Erythroblast (primary cell): Measurements from ENCODE around the gene ZNF878.

Source experiments
- GATA1 ChIP-seq: IDR thresholded peaks from 2 replicates; pipeline ENCODE4 v1.6.1; 2011; ENCODE audit warnings: low read depth, mild to moderate bottlenecking, control low read depth, low read length, moderate library complexity
- POLR2A ChIP-seq: IDR thresholded peaks from 2 replicates; pipeline ENCODE4 v1.6.1; 2011; ENCODE audit warnings: mild to moderate bottlenecking, low read length

DNA sequence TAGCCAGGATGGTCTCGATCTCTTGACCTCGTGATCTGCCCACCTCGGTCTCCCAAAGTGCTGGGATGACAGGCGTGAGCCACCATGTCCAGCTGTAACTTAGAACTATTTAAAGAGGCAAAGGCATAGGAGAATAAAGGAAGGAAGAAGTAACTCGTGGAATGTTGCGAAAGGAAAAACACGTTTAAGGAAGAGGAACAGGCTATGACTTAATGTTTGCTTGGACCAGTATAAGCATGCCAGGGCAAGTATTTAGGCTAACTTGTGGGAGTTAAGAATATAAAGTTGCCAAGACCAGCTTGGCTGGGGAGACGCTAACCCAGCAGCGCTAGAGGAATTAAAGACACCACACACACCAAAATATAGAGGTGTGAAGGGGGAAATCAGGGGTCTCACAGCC, 45.3 kb upstream of the ZNF878 start:
- TF ChIP-seq POLR2A (no peak), GATA1 (no peak)
